GOT3 (cell line): Measurements from ENCODE around the gene NEDD4.
"Not testable (repeated sequence)": the region's sequence is repeated elsewhere in the genome, so short reads cannot be mapped to it uniquely, and the experiment has no call there.

Experiments used
- DNase-seq: peaks from one replicate; lab custom pipeline; 2025; ENCODE audit warnings: mixed read lengths; lab: John Stamatoyannopoulos, UW

The NEDD4 gene

GRCh38 chr15:56004281-56004680, 10.9 kb upstream of the NEDD4 start:
- not testable (repeated sequence) for DNase-seq

DNA sequence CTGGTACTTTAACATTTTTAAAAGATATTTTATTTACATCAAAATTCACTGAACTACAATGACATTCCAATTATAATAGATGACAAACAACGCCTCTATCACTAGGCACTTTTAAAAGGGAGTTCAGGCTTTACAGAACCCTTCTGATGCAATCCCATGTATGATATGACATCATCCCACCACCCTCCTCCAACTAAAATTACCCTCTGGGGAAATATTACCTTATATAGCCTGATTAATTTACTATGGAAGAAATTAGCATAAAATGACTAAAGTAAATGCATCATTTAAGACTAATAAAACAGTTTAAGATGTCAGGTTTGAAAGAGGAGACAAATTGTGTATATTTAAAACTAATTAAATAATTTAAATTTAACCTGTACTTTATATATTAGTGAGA, 10.4 kb upstream of the NEDD4 start:
- DNase-seq, result not testable (repeated sequence)

DNA sequence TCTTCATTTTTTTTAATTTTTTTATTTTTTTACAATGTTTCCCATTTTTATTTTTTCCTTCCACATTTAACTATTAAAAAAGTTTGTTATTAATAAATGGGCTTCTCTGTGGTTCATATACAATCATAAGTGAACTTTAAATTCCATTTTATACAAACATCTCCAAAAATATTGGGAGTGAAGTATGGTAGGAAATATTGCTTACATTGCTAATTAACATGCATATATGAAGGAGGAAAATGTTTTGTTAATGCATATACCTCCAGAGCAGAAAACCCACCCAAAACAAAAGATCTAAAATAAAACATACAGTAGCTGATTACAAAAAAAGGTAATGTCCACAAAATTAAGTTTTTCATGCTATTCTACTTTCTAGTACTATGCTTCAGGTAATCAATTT, 9.9 kb upstream of the NEDD4 start:
- DNase-seq, result not testable (repeated sequence)

- DNase-seq, result no peak
Observed at GRCh38 chr15:56001471-56002078, 8.2 kb upstream of the NEDD4 start.

GRCh38 chr15:55999658-56000057, 6.2 kb upstream of the NEDD4 start:
- DNase-seq, result no peak

GRCh38 chr15:55998478-55998877, 5.1 kb upstream of the NEDD4 start:
- no peak for DNase-seq

DNA sequence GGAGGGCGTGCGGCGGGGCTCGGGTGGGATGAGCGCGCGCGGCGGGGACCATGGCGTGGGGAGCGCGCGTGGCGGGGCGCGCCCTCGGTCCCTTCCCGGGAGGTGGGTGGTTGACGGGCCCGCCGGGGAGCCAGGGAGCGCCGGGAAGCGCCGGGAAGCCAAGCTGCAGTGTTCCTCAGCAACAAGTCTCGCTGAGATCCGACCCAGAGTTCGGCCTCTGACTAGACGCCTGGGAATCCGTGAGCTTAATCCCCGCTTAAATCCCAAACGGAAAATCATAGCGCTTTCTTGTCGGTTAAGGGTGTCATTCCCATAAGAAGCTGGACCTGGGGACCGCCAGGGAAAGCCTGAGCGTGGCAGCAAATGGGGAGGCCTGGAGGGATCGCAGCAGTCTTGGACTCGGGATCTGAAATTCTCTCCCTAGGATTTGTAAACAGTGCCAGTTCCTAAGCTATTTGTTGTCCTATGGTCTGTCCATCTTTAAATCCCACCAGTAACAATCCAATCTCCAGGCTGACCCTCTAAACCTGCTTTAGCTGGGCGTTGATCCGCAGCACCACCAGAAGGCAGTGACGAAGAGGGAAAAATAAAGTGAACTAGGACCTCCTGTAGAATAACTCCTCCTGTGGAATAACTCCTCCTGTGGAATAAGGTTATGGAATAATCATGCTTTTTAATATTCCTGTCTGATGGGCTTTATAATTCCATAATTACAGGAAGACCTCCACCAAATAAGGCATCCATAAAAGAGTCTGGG, 570 bp upstream of the NEDD4 start:
- DNase-seq, result no peak

DNA sequence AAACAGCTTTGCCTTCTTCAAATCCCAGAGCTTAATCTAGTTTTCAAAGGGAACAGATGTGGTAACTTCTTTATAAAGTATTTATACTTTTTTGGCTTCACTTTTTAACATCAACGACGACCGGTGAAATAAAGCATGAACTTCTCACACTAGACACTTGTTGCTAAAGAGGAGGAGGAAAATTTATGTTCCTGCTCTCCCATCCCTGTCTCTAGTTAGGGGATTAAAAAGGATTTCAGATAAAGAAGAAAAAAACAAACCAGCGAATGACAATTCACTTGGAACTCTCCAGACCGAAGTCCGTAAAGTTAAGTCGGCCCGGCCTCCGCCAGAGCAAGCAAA, 672 bp downstream of the NEDD4 start:
- no peak for DNase-seq

GRCh38 chr15:55991802-55992768, 1.3 kb downstream of the NEDD4 start:
- DNase-seq, result no peak

DNA sequence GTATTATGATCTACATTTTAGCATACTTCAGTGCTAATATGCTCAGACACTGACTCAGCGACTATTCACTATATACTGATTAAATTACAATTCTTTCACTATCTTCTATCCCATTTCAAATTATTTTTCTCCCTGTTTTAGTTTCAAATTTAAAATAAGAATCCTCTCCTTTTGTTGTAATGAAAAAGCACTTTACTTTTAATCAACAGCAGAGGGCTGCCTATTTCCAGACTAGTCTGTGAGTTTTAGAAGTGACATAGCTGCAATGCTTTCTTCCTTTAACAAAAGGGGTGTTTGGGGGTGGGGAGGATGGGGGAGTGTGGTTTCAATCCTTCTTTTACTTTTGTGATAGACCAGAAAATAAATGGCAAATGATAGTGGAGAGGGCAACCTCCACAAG, 2.4 kb downstream of the NEDD4 start:
- no peak for DNase-seq

GRCh38 chr15:55990516-55990915, 2.9 kb downstream of the NEDD4 start:
- DNase-seq, result no peak

GRCh38 chr15:55989383-55989782, 4.0 kb downstream of the NEDD4 start:
- DNase-seq, result no peak

- DNase-seq, result no peak
Observed at GRCh38 chr15:55981582-55982249, 11.7 kb downstream of the NEDD4 start.

- no peak for DNase-seq
Observed at GRCh38 chr15:55980511-55980910, 12.9 kb downstream of the NEDD4 start.

DNA sequence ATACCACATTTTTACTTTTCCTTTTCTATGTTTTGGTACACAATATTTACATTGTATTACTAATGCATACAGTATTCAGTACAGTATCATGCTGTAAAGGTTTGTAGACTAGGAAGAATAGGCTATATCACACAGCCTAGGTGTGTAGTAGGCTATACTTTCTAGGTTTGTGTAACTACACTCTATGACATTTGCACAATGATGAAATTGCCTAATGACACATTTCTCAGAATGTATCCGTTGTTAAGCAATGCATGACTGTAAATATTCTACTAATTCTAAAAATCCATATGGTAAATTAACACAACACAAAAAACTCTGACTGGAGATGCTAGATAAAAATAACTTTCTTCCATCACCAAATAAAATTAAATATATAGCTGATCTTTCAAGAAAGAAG, 16.2 kb downstream of the NEDD4 start:
- no peak for DNase-seq

- DNase-seq, result no peak
Observed at GRCh38 chr15:55970286-55970685, 23.1 kb downstream of the NEDD4 start.

- DNase-seq, result no peak
Observed at GRCh38 chr15:55969582-55969981, 23.8 kb downstream of the NEDD4 start.

GRCh38 chr15:55968923-55969322, 24.5 kb downstream of the NEDD4 start:
- no peak for DNase-seq

DNA sequence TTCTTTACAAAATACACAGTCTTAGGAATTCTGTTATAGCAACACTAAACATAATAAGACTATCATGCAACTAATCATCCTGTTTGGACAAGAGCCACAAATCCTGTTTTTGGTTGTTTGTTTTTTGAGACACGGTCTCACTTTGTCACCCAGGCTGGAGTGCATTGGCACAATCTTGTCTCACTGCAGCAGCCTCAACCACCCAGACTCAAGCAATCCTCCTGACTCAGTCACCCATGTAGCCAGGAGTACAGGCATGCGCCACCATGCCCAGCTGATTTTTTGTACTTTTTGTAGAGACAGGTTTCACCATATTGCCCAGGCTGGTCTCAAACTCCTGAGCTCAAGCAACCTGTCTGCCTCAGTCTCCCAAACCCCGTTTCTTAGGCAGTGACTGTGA, 28.3 kb downstream of the NEDD4 start:
- DNase-seq, result no peak

DNA sequence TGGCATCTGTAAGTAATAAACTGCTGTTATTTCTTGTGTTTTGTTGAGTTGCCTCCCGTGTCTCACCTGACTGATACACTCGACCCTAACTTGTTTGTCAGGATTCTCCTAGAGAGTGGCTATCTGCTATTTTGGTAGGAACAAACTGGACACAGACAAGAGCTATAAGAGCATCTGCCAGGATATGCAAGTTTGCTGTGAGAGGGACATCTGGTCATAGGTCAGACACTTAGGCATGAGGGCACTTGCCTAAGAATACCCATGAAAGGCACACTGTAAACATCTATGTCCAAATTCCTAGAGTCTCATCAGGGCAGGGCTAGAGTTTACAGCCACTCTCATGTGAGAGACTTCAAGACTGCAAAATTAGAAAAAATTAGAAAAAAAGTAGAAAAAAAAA, 32.5 kb downstream of the NEDD4 start:
- no peak for DNase-seq

- DNase-seq, result no peak
Observed at GRCh38 chr15:55959744-55960447, 33.5 kb downstream of the NEDD4 start.

GRCh38 chr15:55958349-55958748, 35.1 kb downstream of the NEDD4 start:
- DNase-seq, result no peak
